ENCODE results near the gene PLA2G1B. TPM values are rescaled to one million over a fixed set of nuclear protein-coding genes. Genes with fewer than 3 reads are reported as not detected.
A peak's percentile ranks its signal among the peaks of the same experiment; 100 is the strongest.

PLA2G1B gene
- polyA plus RNA-seq, 1 donor (not counting 4 experiments of a cell fraction or from before 2014, with no cell fraction given): not detected

GRCh38 chr12:120358412-120359100, 31.0 kb upstream of the PLA2G1B start:
- H3K9me1 ChIP-seq (ENCODE audit: control insufficient read depth, extremely low read depth, insufficient read depth, low read length): no peaks in the 10 kb centered on the region
- H3K9me3 ChIP-seq (ENCODE audit: control insufficient read depth, low read depth, low read length): no peaks in the 10 kb centered on the region
- dilution Hi-C loops (cut with MboI; ENCODE audit: extremely low pct_ligation_motif_present, low sequenced_read_pairs): no loop called here
- peaks cover 3% of the 10 kb centered on the region for H3K4me1 ChIP-seq (ENCODE audit: control insufficient read depth, extremely low read depth, insufficient read depth, low read length)
- no peak overlapping the region for H3K4me2 ChIP-seq (ENCODE audit: control insufficient read depth, extremely low read depth, insufficient read depth, low read depth, low read length)
- H3K27ac ChIP-seq (ENCODE audit: control insufficient read depth, insufficient read depth, low read length): no peak overlapping the region
- H3K79me2 ChIP-seq (ENCODE audit: control insufficient read depth, insufficient read depth, low read length): no peaks in the 10 kb centered on the region
- no peaks in the 10 kb centered on the region for H3K36me3 ChIP-seq (ENCODE audit: control insufficient read depth in 2 of 2, extremely low read depth in 1 of 2, insufficient read depth in 2 of 2, low read length in 2 of 2)
- H2AFZ ChIP-seq (ENCODE audit: control insufficient read depth, low read length): no peak overlapping the region
- FAIRE-seq (no peak), DNase-seq (ENCODE audit: low read depth, low spot score) (no peak)
- H3K27me3 ChIP-seq (ENCODE audit: control insufficient read depth, extremely low read depth, insufficient read depth, low read length): peaks cover 30% of the 10 kb centered on the region
- H3K4me3 ChIP-seq (ENCODE audit: control insufficient read depth in 2 of 3, extremely low read depth in 1 of 3, insufficient read depth in 2 of 3, low read depth in 1 of 3, low read length in 3 of 3): no peak overlapping the region
- no peak for TF ChIP-seq EZH2 (IDR thresholded peaks at IDR 0.05; ENCODE audit: low read length)
- TF ChIP-seq, protein P1, sequence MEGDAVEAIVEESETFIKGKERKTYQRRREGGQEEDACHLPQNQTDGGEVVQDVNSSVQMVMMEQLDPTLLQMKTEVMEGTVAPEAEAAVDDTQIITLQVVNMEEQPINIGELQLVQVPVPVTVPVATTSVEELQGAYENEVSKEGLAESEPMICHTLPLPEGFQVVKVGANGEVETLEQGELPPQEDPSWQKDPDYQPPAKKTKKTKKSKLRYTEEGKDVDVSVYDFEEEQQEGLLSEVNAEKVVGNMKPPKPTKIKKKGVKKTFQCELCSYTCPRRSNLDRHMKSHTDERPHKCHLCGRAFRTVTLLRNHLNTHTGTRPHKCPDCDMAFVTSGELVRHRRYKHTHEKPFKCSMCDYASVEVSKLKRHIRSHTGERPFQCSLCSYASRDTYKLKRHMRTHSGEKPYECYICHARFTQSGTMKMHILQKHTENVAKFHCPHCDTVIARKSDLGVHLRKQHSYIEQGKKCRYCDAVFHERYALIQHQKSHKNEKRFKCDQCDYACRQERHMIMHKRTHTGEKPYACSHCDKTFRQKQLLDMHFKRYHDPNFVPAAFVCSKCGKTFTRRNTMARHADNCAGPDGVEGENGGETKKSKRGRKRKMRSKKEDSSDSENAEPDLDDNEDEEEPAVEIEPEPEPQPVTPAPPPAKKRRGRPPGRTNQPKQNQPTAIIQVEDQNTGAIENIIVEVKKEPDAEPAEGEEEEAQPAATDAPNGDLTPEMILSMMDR (optimal IDR thresholded peaks at IDR 0.05 in 1 of 3, IDR thresholded peaks at IDR 0.05 in 1 of 3, conservative IDR thresholded peaks at IDR 0.05 in 1 of 3; ENCODE audit: extremely low read depth in 1 of 3, insufficient read depth in 2 of 3, low read length in 3 of 3): peak in 1 of 3 experiments; percentile 28
- H4K20me1 ChIP-seq (ENCODE audit: control insufficient read depth, extremely low read depth, insufficient read depth, low read length): no peaks in the 10 kb centered on the region
- H3K9ac ChIP-seq (ENCODE audit: control insufficient read depth, extremely low read depth, insufficient read depth, low read length): no peak overlapping the region

- Histone ChIP-seq H3K9me1 (ENCODE audit: control insufficient read depth, extremely low read depth, insufficient read depth, low read length) (no peaks in the 10 kb centered on the region), H3K27ac (ENCODE audit: control insufficient read depth, insufficient read depth, low read length) (no peak overlapping the region), H3K36me3 (ENCODE audit: control insufficient read depth in 2 of 2, extremely low read depth in 1 of 2, insufficient read depth in 2 of 2, low read length in 2 of 2) (no peaks in the 10 kb centered on the region), H3K79me2 (ENCODE audit: control insufficient read depth, insufficient read depth, low read length) (no peaks in the 10 kb centered on the region), H3K4me3 (ENCODE audit: control insufficient read depth in 2 of 3, extremely low read depth in 1 of 3, insufficient read depth in 2 of 3, low read depth in 1 of 3, low read length in 3 of 3) (no peak overlapping the region), H3K9me3 (ENCODE audit: control insufficient read depth, low read depth, low read length) (no peaks in the 10 kb centered on the region), H3K27me3 (ENCODE audit: control insufficient read depth, extremely low read depth, insufficient read depth, low read length) (peaks cover 17% of the 10 kb centered on the region), H4K20me1 (ENCODE audit: control insufficient read depth, extremely low read depth, insufficient read depth, low read length) (no peaks in the 10 kb centered on the region), H3K4me1 (ENCODE audit: control insufficient read depth, extremely low read depth, insufficient read depth, low read length) (peaks cover 3% of the 10 kb centered on the region), H3K4me2 (ENCODE audit: control insufficient read depth, extremely low read depth, insufficient read depth, low read depth, low read length) (peak overlapping the region; percentile 63), H3K9ac (ENCODE audit: control insufficient read depth, extremely low read depth, insufficient read depth, low read length) (no peak overlapping the region), H2AFZ (ENCODE audit: control insufficient read depth, low read length) (no peak overlapping the region)
- FAIRE-seq: no peak
- dilution Hi-C loops (cut with MboI; ENCODE audit: extremely low pct_ligation_motif_present, low sequenced_read_pairs): no loop called here
- DNase-seq (ENCODE audit: low read depth, low spot score): no peak
- TF ChIP-seq EZH2 (IDR thresholded peaks at IDR 0.05; ENCODE audit: low read length): no peak
- TF ChIP-seq, protein P1 (optimal IDR thresholded peaks at IDR 0.05 in 1 of 3, IDR thresholded peaks at IDR 0.05 in 1 of 3, conservative IDR thresholded peaks at IDR 0.05 in 1 of 3; ENCODE audit: extremely low read depth in 1 of 3, insufficient read depth in 2 of 3, low read length in 3 of 3): no peak
Observed at GRCh38 chr12:120357104-120357503, 29.5 kb upstream of the PLA2G1B start.
